Mucosa of descending colon (tissue), 3 donors: Measurements from ENCODE around the gene TRIM62. TPM values are rescaled to one million over a fixed set of nuclear protein-coding genes. Genes with fewer than 3 reads are reported as not detected.
"Not testable (repeated sequence)": the region's sequence is repeated elsewhere in the genome, so short reads cannot be mapped to it uniquely, and the experiment has no call there.

Experiments used
- ATAC-seq: fragments of 200-7000 bp; cut with Tn5 transposase; one replicate; pipeline ENCODE4 v1.9.1; 2020; ENCODE audit warnings: mild to moderate bottlenecking, moderate library complexity
- DNase-seq, 3 donors: peaks; one replicate each; pipeline ENCODE4 v3.0.0-alpha.2; 2020
- H3K36me3 ChIP-seq: fragments of 200-600 bp; one replicate; pipeline ENCODE4 v1.8.0; 2021; ENCODE audit warnings: low read depth, mild to moderate bottlenecking
- H3K4me1 ChIP-seq: fragments of 200-600 bp; one replicate; pipeline ENCODE4 v1.8.0; 2021; ENCODE audit warnings: low read depth, mild to moderate bottlenecking
- H3K4me3 ChIP-seq: fragments of 200-600 bp; one replicate; pipeline ENCODE4 v1.8.0; 2021; ENCODE audit warnings: mild to moderate bottlenecking
- H3K9me3 ChIP-seq: fragments of 200-600 bp; one replicate; pipeline ENCODE4 v1.8.0; 2021; ENCODE audit warnings: mild to moderate bottlenecking
- CTCF ChIP-seq: fragments of 200-600 bp; IDR thresholded peaks from one replicate; pipeline ENCODE4 v1.8.0; 2022; ENCODE audit warnings: antibody characterized with exemption, mild to moderate bottlenecking
- intact Hi-C, 2 donors: fragments of 100-400 bp; cut with DNase I in 1 of 2; cut with micrococcal nuclease in 1 of 2; formaldehyde crosslinking; loops; one replicate each; pipeline versions ENCODE4 v1.11.0 to v1.11.1; 2022; cut with DNase I, micrococcal nuclease
- total RNA-seq, 3 donors: library from RNA; stranded (reverse); fragmentation: NEBNext Ultra II Directional in 2 of 3; extraction: Animal tissue kit (Norgen Biotek cat#: 25700) in 2 of 3; gene quantifications; one replicate each; pipeline versions ENCODE4 v1.2.1 to v1.2.4, GENCODE V29; 2021 to 2023
- donor health status: DM: no; HTN: no; CAD: no; lungs with moderate emphysema.
- donor health status: DM: no; HTN: no; CAD: no.
- donor health status: DM: no; HTN: yes; CAD: no.

TRIM62 gene
- total RNA-seq, 3 donors from 2014 or later: 5.0 to 9.3 (median 5.2) TPM

GRCh38 chr1:33118274-33118673 is 63.6 kb downstream of the TRIM62 start:
- intact Hi-C loops: no loop called here
- no peak overlapping the region for H3K4me3 ChIP-seq

GRCh38 chr1:33117440-33118085 is 64.3 kb downstream of the TRIM62 start:
- Histone ChIP-seq H3K36me3 (no peaks in the 10 kb centered on the region), H3K4me3 (no peak overlapping the region), H3K4me1 (no peaks in the 10 kb centered on the region), H3K9me3 (no peaks in the 10 kb centered on the region)
- ATAC-seq (no peak), DNase-seq (no peak)
- no peak for TF ChIP-seq CTCF
- intact Hi-C loops: no loop called here

More at GRCh38 chr1:33118274-33118673, 63.6 kb downstream of the TRIM62 start:
- no peak for TF ChIP-seq CTCF
- Histone ChIP-seq H3K9me3 (no peaks in the 10 kb centered on the region), H3K4me1 (no peaks in the 10 kb centered on the region), H3K36me3 (no peaks in the 10 kb centered on the region)
- DNase-seq (no peak), ATAC-seq (no peak)

- H3K4me3 ChIP-seq: no peak overlapping the region
- DNase-seq: no peak
- intact Hi-C loops: no loop called here
- ATAC-seq: no peak
- H3K4me1 ChIP-seq: no peaks in the 10 kb centered on the region
- peaks cover 5% of the 10 kb centered on the region for H3K9me3 ChIP-seq
- no peak for TF ChIP-seq CTCF
- H3K36me3 ChIP-seq: no peaks in the 10 kb centered on the region
These were observed 69.9 kb downstream of the TRIM62 start for GRCh38 chr1:33111965-33112364.

- DNase-seq (no peak), ATAC-seq (no peak)
- Histone ChIP-seq H3K4me3 (no peak overlapping the region), H3K4me1 (no peaks in the 10 kb centered on the region), H3K9me3 (peaks cover 5% of the 10 kb centered on the region), H3K36me3 (no peaks in the 10 kb centered on the region)
- TF ChIP-seq CTCF: no peak
- intact Hi-C loops: no loop called here
These were observed 71.4 kb downstream of the TRIM62 start for GRCh38 chr1:33110477-33110876.

GRCh38 chr1:33100119-33100415 is 81.8 kb downstream of the TRIM62 start:
- H3K4me3 ChIP-seq, intact Hi-C loops, H3K36me3 ChIP-seq, DNase-seq, H3K9me3 ChIP-seq, H3K4me1 ChIP-seq, ATAC-seq: not testable (repeated sequence)

GRCh38 chr1:33099290-33100118 is 82.3 kb downstream of the TRIM62 start:
- no peak for TF ChIP-seq CTCF
- Histone ChIP-seq H3K9me3 (no peaks in the 10 kb centered on the region), H3K4me1 (no peaks in the 10 kb centered on the region), H3K36me3 (no peaks in the 10 kb centered on the region), H3K4me3 (no peak overlapping the region)
- intact Hi-C loops: no loop called here
- ATAC-seq (peak; percentile 85), DNase-seq (peak; percentile 45 to 81 (median 60))
